GM18517 (cell line): ENCODE results near the gene CPLX1.
"Not testable (repeated sequence)": the region's sequence is repeated elsewhere in the genome, so short reads cannot be mapped to it uniquely, and the experiment has no call there.

ENCODE experiments used
- ATAC-seq: cut with Tn5 transposase; IDR thresholded peaks from one replicate; pipeline ENCODE4 v1.9.1; 2021; ENCODE audit warnings: mild to moderate bottlenecking, moderate library complexity; ENCODE audit not compliant: unreplicated experiment

Gene CPLX1

DNA sequence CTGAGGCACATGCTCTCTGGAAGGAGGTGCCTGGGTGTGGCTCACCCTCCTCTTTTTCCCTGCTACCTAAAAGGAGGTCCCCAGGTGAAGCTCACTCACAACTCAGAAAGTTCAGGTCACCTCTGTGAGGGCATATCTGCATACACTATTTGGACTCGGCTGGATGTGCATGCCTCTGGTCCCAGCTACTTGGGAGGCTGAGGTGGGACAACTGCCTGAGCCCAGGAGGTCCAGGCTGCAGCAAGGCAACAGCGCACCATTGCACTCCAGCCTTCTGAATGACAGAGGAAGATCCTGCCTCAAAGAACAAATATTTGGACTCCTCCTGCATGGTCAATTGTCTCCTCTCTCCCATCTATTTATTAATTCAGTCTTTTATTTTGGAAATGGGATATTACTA, 46.4 kb downstream of the CPLX1 start:
- no peak for ATAC-seq

DNA sequence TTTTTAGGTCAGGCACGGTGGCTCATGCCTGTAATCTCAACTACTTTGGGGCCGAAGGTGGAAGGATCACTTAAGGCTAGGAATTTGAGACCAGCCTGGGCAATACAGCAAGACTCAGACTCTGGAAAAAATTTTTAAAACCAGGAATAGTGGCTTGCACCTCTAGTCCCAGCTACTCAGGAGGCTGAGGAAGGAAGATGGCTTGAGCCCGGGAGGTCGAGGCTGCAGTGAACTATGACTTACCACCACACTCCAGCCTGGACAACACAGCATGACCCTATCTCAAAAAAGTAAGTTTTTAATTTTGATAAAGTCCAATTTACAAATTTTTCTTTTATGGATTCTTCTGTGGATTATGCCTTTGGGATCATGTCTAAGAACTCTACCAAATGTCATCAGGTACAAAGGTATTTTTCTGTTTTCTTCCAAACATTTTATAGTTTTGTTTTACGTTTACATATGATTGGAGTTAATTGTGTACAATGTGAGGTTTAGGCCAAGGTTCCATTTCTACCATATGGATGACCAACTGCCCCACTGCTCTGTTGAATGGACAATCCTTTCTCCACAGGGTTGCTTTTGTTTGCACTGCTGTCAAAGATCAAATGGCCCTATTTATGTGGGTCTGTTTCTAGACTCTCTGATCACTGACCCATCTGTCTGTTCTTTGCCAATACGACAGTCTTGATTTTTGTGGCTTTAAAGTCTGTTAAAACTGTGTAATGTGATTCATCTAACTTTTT, 48.2 kb downstream of the CPLX1 start:
- no peak for ATAC-seq

DNA sequence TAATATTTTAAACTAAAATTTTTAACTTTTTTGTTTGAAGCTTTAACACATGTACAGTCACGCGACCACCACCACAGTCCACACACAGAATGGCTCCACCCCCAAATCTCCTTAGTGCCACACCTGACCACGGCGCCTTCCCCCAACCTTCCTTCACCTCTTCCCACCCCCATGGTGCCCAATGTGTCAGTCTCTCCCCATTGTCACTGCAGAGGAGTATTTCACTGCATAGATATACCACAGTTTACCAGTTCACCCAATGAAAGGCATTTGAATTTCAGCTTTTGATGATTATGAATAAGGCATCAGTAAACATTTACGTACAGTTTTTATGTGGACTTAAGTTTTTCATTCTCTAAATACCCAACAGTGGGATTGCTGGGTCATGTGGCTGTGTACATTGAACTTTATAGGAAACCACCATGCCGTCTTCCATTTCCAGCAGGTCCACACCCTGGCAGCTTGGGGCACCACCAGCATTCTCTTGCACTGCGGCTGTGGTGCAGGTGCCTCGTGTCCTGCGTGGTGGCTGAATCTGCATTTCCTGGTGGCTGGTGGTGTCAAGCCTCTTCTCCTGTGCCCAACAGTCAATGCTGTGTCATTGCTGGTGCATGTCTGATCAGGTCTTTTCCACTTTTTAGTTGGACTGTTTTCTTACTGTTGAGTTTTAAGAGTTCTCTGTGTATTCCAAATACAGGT, 49.0 kb downstream of the CPLX1 start:
- ATAC-seq = no peak

DNA sequence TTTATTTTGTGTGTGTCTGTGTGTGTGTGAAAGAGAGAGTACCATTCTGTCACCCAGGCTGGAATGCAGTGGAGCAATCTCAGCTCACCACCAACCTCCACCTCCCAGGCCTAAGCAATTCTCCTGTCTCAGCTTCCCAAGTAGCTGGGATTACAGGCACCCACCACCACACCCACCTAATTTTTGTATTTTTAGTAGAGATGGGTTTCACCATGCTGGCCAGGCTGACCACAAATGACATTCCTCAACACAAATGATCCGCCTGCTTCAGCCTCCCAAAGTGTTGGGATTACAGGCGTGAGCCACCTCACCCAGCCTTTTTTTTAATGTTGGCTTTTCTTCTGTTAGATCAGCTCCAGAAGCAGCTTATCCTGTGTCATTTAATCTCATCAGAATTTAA, 50.4 kb downstream of the CPLX1 start:
- ATAC-seq = not testable (repeated sequence)

DNA sequence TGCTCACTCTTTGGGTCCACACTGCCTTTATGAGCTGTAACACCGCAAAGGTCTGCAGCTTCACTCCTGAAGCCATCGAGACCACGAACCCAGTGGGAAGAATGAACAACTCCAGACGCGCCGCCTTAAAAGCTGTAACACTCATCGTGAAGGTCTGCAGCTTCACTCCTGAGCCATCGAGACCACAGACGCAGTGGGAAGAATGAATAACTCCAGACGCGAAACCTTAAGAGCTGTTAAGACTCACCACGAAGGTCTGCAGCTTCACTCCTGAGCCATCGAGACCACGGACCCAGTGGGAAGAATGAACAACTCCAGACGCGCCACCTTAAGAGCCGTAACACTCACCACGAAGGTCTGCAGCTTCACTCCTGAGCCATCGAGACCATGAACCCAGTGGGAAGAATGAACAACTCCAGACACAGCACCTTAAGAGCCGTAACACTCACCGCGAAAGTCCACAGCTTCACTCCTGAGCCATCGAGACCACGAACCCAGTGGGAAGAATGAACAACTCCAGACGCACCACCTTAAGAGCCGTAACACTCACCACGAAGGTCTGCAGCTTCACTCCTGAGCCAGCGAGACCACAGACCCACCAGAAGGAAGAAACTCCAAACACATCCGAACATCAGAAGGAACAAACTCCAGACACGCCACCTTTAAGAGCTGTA, 51.4 kb downstream of the CPLX1 start:
- ATAC-seq = not testable (repeated sequence)

DNA sequence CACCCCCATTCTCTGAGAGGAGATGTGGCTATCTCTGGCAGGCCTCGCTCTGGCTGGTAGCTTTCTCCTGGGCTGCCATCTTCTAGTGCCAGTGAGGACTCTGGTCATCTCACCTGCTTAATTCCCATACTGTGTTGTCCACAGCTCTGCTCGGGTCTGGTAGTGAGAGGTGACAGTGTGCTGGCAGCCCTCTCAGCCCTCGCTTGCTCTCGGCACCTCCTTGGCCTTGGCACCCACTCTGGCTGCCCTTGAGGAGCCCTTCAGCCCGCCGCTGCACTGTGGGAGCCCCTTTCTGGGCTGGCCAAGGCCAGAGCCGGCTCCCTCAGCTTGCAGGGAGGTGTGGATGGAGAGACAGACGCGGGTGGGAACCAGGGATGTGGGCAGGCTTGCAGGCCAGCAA, 52.7 kb downstream of the CPLX1 start:
- ATAC-seq = no peak

DNA sequence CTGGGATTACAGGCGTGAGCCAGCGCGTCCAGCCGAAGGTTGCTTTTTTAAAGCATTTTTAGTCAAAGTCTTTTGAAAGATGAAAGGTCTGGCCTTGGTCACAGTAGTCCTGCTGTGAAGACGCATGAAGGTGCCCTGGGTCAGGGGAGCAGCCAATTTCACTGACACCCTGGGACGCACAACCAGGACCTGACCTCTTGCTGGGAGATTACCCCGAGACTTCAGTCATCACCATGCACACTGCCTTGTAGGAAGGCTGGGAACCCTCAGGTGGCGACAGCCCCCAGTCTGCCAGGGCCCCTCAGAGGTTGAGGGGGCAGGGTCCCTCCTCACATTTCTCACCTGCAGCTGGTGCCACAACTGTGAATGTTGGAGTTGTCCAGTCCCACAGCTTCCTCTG, 53.2 kb downstream of the CPLX1 start:
- no peak for ATAC-seq

DNA sequence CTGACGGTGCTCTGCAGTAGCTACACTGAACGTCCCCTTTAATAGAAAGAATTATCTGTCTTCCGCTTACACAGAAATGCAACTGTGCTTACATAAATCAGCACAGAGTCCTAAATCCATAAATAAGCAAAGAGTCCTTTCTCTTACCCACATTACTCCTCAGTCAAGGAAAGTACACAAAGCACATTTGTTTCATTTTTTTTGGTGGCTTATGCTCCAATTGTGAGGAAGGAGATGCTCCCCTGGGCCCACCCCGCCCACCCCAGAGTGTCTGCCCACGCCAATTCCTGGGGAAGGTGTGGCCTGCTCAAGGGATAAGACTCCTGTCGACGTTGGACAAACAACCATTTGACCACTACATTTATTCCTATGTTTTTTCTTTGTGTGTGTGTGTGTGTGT, 53.8 kb downstream of the CPLX1 start:
- ATAC-seq = no peak

DNA sequence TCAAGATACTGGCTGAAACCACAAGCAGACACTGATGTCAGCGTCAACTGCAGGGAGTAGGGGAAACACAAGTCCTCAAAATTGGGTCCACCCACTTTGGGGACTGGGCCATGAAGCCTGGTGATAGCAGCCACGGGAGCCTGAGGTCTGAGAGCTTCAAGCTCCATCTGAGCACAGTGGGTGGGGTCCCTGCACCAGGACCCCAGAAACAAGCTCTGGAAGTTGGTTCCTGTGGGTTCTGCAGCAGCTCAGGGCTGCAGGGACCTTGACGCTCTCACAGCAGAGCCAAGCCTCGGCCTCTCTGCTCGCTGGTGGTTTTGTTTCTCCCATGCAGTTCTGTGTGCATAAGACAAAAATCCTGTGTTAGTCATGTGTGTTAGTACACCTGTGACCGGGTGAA, 54.5 kb downstream of the CPLX1 start:
- ATAC-seq = no peak

DNA sequence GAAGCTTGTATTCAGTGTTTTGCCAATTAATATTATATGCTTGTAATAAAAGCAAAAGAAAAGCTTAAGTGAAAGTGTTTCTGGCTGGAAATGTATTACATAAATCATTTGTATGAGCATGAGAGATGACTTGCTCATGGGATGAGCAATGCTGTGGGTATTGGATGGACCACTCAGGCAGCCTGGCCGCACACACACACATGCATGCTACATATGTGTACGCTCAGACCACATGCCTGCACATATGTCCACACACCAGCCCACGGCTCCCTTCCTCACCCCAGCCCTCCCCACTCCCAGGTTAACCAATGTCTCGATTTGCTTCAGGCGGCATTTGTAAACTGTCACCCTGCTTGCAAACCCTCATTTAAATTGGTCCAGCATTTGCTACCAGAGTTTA, 55.9 kb downstream of the CPLX1 start:
- no peak for ATAC-seq

DNA sequence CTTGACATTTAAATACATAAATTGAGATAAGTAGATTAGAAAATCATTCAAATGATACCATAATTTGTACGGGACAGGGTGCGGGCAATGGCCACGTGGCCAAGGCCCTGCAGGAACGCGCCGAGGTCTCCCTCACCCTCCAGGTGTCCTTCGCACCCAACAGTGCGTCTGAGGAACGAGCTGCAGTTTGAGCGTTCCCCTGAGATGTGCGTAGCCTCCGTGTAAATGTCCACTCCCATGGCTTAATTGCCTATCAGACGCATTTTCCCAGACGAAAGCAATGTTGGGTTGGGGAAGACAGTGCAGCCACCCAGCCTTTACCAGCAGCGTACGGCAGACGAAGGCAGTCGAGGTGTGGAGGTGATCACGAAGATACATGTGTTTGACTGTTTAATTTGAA, 56.4 kb downstream of the CPLX1 start:
- ATAC-seq = no peak

DNA sequence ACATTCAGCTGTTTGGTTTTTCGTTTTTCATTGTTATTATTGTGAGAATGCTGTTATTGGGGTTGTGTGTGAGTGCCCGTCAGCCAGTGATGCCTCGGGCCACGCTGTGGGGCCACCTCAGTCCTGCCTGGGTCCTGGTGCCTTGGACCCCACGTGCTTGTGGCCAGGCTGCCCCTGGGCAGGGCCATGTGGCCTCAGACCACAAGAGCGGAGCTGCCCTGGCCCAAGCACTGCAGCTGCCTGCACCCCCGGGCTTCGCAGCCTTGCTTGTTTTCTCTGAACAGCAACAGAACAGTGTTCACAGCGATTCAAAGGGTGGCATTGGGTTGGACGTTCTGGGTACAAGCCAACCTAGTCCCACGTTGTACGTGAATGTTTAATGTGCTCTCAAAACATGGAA, 56.9 kb downstream of the CPLX1 start:
- no peak for ATAC-seq

DNA sequence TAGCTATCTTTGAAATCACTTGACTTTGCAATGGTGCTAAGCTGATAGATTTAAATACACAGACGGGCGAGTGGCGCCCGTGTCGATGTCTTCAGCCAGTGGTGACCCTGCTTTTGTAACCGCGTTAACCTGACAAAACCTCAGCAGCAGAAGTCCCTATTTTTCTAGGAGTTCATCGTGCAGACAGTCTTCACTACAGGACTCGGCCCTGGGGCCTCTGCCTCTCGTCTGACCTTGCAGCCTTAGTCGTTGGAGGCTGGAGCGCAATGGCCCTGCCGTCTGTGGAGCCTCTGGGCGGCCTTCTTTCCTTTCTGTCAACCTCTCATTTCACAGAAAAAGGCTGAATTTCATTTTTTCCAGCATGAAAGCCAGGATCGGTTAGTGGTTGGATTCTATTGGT, 57.9 kb downstream of the CPLX1 start:
- no peak for ATAC-seq

DNA sequence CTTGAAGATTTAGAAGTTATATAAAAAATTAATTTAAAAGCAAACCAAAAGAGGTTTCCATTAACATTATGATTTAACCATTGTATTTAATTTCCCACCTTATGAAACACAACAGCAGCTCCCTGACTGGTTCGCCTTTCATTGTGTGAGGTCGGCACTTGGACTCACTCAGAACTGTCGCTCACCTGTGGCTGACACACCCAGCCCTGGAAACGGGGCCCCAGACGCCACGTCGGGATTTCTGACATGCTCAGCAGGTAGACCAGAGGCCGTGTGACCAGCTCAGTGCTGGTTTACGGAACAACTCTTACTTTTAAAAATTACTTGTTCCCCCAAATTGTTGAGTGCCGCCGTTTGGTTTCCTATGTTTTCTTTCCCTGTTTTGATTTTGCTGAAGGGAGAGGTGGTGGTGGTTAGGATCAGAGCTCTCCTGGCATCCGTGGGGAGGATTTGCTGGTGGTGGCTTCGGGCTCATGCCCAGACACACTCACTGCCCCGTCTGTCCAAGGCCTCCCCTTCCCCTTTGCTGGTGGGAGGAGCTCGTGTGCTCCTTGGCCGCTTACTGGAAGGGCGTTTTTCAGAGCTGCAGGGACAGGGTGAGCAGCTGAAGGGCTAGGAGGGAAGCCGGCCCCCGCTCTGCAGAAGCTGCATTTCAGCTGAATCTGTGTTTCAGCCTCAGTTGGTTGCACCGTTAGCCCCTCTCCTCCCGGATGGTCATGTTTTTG, 59.2 kb downstream of the CPLX1 start:
- no peak for ATAC-seq

DNA sequence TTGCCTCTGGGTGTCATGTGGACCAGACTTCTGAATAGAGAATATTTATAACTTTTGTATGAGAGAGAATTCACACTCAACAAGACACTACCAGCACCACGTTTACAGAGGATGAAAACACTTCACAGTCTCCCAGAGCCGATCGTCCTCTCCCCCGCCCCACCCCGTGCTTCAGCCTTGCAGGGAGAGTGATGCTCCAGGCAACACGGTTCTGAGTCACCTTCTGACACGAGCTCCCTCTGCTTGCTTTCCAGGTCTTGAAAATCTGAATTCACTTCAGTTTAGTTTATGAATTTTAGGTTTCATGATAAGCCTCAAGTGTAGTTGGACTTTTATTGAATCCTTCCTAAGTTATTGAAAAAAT, 59.8 kb downstream of the CPLX1 start:
- ATAC-seq = no peak

DNA sequence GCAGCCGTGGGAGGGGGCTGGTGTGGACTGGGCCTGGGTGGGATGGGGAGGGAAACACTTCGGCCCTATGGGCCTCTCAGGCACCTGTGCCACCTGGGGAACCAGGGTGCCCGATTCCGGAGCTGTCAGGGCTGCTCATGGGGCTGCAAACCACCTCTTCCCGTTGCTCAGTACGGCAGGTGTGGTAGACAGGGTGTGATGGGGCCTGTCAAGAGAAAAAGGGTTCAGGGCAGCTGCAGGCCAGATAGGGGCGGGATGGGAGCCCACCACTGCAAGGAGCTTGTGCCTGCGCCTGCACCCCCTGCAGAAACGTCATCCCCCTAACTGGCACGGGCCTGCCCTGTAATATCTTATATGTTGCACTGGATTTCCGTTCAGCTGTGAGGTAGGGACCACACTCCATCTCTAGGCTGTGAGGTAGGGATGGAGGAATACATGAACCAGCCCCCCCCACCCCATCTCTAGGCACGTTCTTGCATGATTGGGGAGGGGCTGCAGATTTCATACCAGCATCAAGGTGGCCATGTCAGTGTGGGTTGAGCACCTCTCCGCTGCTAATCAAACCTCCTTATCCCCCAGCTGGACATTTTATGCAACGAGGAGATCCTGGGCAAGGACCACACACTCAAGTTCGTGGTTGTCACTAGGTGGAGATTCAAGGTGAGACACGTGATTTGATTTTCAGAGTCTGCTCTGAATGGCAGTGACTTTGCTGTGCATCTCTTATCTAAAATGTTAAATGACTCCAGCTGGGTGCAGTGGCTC, 61.3 kb downstream of the CPLX1 start:
- no peak for ATAC-seq

DNA sequence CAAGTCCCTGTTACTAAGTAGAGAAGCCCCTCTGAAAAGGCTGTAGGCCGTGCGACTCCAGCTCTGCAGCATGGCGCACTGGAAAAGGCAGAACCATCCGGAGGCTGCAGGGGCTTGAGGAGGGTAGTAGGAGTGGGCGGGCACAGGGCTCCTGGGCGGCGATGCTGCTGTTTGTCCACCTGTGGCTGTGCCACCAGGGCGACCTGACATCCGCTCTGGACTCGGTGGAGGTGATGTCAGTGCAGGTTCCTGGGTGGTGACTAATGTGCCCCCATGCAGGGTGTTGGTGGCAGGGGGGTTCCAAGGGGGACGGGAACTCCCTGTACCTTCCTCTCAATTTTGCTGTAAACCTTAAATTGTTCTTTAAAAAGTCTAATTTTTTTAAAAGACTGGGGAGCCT, 62.0 kb downstream of the CPLX1 start:
- ATAC-seq = no peak

DNA sequence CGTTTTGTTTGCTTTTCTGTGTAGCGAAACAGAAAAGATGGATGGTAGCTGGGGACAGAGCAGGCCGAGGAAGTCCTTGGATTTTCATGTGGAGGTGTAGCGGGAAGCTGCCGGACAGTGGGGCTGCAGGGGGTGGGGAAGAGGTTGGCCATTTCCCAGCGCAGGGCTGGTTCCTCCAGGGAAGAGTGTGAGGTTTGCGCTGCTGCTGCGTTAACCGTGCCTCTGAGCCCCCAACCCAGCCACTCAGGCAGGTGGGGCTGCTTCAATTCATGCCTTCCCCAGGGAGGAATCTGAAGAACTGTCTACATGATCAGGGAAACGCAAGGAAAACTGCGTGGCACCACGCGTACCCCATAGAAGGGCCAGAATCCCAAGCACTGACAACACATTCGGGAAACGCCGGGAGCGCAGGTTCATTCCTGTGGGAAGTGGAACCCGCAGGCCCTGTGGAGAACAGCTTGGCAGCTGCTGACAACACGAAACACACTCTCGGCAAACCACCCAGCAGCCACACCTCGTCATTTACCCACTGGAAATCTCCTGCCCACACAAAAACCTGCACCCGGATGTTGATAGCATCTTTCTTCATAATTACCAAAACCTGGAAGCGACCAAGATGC, 62.6 kb downstream of the CPLX1 start:
- no peak for ATAC-seq

DNA sequence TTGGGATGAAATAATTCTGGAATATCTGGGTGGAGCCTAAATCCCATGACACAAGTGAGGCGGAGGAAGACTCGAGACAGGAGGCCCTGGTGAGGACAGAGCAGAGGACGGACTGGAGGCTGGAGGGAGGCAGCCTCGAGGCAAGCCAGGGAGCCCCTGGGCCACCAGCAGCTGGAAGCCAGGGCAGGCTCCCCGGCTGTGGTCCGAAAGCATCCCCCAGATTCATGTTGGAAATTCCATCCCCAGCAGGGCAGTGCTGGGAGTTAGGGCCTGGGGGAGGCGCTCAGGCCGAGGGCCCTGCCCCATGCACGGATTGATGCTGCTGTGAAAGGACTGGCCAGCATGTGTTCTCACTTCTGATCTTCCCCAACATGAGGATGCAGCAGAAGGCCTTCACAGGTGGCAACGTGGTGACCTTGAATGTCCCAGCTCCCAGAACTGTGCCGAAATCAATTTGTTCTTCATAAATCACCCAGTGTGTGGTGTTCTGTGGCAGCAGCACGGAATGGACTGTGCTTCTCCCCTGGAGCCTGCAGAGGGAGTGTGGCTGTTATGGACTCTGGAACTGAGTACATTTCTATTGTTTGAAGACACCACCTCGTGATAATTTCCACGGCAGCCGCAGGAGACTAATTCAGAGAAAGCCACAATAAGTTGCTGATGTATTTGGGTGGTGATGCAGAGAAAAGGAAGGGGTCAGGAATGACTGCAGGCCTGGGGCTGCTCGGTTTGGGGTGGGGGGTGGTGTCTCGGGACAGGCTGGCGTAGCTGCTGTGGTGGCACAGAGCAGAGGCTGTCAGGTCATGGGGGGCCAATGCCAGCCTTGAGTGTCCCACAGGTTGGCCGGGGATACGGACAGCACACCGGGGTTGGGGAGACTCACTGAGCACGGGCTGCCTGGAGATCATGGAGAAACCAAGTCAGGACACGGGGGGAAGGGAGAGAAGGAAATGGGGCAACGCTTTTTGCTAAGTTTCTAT, 63.4 kb downstream of the CPLX1 start:
- no peak for ATAC-seq
